Liver (tissue), 3 donors: Measurements from ENCODE around the gene IRGC.

Source experiments
- ATF3 ChIP-seq: IDR thresholded peaks from 2 replicates; pipeline ENCODE4 v1.6.1; 2016; ENCODE audit warnings: antibody characterized with exemption
- CTCF ChIP-seq: fragments of 150-350 bp; IDR thresholded peaks from 2 replicates; pipeline ENCODE4 v1.5.1; 2017; ENCODE audit warnings: improper control_type of control experiment, low read depth, low read length; ENCODE audit not compliant: missing input control
- GABPA ChIP-seq, 2 donors: IDR thresholded peaks in 1 of 2; conservative IDR thresholded peaks in 1 of 2; 2 replicates each; pipeline ENCODE4 v1.6.1; 2016; ENCODE audit warnings: antibody characterized with exemption in 2 of 2, mild to moderate bottlenecking in 1 of 2, moderate library complexity in 1 of 2
- JUND ChIP-seq, 2 donors: IDR thresholded peaks; 2 replicates each; pipeline ENCODE4 v1.6.1; 2016; ENCODE audit warnings: antibody characterized with exemption in 2 of 2
- RAD21 ChIP-seq, 2 donors: IDR thresholded peaks; 2 replicates each; pipeline ENCODE4 v1.6.1; 2016; ENCODE audit warnings: antibody characterized with exemption in 2 of 2, mild to moderate bottlenecking in 2 of 2
- RXRA ChIP-seq, 2 donors: IDR thresholded peaks; 2 replicates each; pipeline ENCODE4 v1.6.1; 2017 to 2018; ENCODE audit warnings: antibody characterized with exemption in 2 of 2, mild to moderate bottlenecking in 1 of 2
- TF ChIP-seq, protein P1 (sequence below): IDR thresholded peaks from 2 replicates; pipeline ENCODE4 v1.6.1; 2016; ENCODE audit warnings: antibody characterized with exemption, mild to moderate bottlenecking
- donor health status: healthy.
- donor health status: healthy.

- no peak for TF ChIP-seq CTCF
- no peak for TF ChIP-seq RAD21 (IDR thresholded peaks at IDR 0.05)
- no peak for TF ChIP-seq JUND (IDR thresholded peaks at IDR 0.05)
- no peak for TF ChIP-seq ATF3
- TF ChIP-seq, protein P1, sequence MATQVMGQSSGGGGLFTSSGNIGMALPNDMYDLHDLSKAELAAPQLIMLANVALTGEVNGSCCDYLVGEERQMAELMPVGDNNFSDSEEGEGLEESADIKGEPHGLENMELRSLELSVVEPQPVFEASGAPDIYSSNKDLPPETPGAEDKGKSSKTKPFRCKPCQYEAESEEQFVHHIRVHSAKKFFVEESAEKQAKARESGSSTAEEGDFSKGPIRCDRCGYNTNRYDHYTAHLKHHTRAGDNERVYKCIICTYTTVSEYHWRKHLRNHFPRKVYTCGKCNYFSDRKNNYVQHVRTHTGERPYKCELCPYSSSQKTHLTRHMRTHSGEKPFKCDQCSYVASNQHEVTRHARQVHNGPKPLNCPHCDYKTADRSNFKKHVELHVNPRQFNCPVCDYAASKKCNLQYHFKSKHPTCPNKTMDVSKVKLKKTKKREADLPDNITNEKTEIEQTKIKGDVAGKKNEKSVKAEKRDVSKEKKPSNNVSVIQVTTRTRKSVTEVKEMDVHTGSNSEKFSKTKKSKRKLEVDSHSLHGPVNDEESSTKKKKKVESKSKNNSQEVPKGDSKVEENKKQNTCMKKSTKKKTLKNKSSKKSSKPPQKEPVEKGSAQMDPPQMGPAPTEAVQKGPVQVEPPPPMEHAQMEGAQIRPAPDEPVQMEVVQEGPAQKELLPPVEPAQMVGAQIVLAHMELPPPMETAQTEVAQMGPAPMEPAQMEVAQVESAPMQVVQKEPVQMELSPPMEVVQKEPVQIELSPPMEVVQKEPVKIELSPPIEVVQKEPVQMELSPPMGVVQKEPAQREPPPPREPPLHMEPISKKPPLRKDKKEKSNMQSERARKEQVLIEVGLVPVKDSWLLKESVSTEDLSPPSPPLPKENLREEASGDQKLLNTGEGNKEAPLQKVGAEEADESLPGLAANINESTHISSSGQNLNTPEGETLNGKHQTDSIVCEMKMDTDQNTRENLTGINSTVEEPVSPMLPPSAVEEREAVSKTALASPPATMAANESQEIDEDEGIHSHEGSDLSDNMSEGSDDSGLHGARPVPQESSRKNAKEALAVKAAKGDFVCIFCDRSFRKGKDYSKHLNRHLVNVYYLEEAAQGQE, result no peak
- no peak for TF ChIP-seq GABPA (IDR thresholded peaks at IDR 0.05 in 1 of 2, conservative IDR thresholded peaks at IDR 0.05 in 1 of 2)
- no peak for TF ChIP-seq RXRA (IDR thresholded peaks at IDR 0.05)
Measured at GRCh38 chr19:43752287-43752875, 36.5 kb downstream of the IRGC start.
